Measurements from ENCODE around the gene YPEL4.

The YPEL4 gene

DNA sequence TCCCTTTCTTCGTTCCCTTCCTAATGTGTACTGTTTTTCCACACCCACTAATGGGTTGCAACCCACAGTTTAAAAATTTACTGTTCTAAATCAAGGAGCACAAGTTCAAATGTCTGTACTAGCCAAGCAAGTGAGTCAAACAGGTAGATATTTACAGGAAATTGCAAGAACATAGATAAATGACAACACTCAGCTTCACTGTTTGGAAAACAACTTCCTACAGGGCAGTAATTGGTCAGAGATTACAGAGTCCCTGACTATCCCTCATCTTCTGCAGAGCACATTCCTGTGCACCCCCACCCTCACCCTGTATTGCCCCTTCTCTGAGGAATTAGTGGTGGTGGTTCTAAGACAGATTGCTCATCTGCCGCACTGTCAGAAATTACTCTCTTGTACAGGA is 50.3 kb downstream of the YPEL4 start:
- H3K4me2 ChIP-seq (ENCODE audit: low read length, poor library complexity, severe bottlenecking): no peak overlapping the region
- 0% methylated on average over 1 of the region's 2 CpGs for WGBS
- H3K9ac ChIP-seq (ENCODE audit: low read length): peak overlapping the region; percentile 89
- H3K4ac ChIP-seq (ENCODE audit: low read depth in 1 of 2, low read length in 2 of 2): no peak overlapping the region
- H3K9me3 ChIP-seq (ENCODE audit: control insufficient read depth, low read length): no peaks in the 10 kb centered on the region
- no peak overlapping the region for H3K18ac ChIP-seq (ENCODE audit: low read depth in 1 of 2, low read length in 2 of 2)
- H2BK120ac ChIP-seq (ENCODE audit: low read depth, low read length): no peak overlapping the region
- H2BK12ac ChIP-seq (ENCODE audit: low read length in 2 of 2): no peak overlapping the region
- peaks cover 3 to 27% of the 10 kb centered on the region in 2 experiments for H3K36me3 ChIP-seq (ENCODE audit: control insufficient read depth in 1 of 2, insufficient read depth in 2 of 2, low read depth in 1 of 2, low read length in 2 of 2)
- no peak overlapping the region for H2AK5ac ChIP-seq (ENCODE audit: low read length, severe bottlenecking)
- H3K4me3 ChIP-seq (ENCODE audit: insufficient read depth in 1 of 2, low read depth in 1 of 2, low read length in 2 of 2): peak overlapping the region in 1 of 2 experiments; percentile 90
- no peak overlapping the region for H2BK5ac ChIP-seq (ENCODE audit: low read depth, low read length, poor library complexity, severe bottlenecking)
- H4K8ac ChIP-seq (ENCODE audit: low read length): no peak overlapping the region
- peaks cover 1% of the 10 kb centered on the region for H3K79me1 ChIP-seq (replicated peaks; ENCODE audit: low read length, poor library complexity, severe bottlenecking)
- H3K27me3 ChIP-seq (ENCODE audit: control insufficient read depth in 1 of 2, insufficient read depth in 1 of 2, low read length in 2 of 2): peaks cover 0 to 7% of the 10 kb centered on the region in 2 experiments
- no peak overlapping the region for H2AFZ ChIP-seq (ENCODE audit: low read depth, low read length)
- peaks cover 10% of the 10 kb centered on the region for H3K4me1 ChIP-seq (ENCODE audit: control insufficient read depth, insufficient read depth, low read depth, low read length)
- peak; percentile 9 for DNase-seq
- no peak overlapping the region for H4K91ac ChIP-seq (ENCODE audit: low read length)
- no peak overlapping the region for H3K23ac ChIP-seq (ENCODE audit: low read length in 2 of 2)
- no peak overlapping the region for H3K27ac ChIP-seq (ENCODE audit: low read length, poor library complexity, severe bottlenecking)
- H2BK15ac ChIP-seq (ENCODE audit: low read depth, poor library complexity, severe bottlenecking): no peak overlapping the region
- no peak overlapping the region for H3K14ac ChIP-seq (ENCODE audit: low read length in 2 of 2)

DNA sequence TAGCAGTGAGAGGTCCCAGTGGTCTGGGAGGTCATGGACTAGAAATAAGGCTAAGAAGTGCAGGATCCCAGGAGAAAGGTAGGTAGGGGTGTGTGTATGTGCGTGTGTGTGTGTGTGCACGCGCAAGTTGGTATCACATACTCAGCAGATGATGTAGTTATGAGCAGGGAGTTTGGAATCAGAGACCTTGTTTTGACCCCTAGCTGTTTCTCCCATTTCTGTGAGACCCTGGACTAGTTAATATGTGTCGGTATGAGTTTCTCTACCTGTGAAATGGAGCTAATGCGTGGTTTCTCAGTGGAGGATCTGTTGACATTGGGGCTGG is 50.9 kb downstream of the YPEL4 start:
- Histone ChIP-seq H3K79me1 (replicated peaks; ENCODE audit: low read length, poor library complexity, severe bottlenecking) (peaks cover 1% of the 10 kb centered on the region), H3K27ac (ENCODE audit: low read length, poor library complexity, severe bottlenecking) (no peak overlapping the region), H4K91ac (ENCODE audit: low read length) (no peak overlapping the region), H2BK120ac (ENCODE audit: low read depth, low read length) (no peak overlapping the region), H3K4me2 (ENCODE audit: low read length, poor library complexity, severe bottlenecking) (peak overlapping the region; percentile 89), H2BK15ac (ENCODE audit: low read depth, poor library complexity, severe bottlenecking) (no peak overlapping the region), H3K4me1 (ENCODE audit: control insufficient read depth, insufficient read depth, low read depth, low read length) (peaks cover 9% of the 10 kb centered on the region), H2BK12ac (ENCODE audit: low read length in 2 of 2) (peak overlapping the region in 1 of 2 experiments; percentile 70), H4K8ac (ENCODE audit: low read length) (peak overlapping the region; percentile 62), H3K23ac (ENCODE audit: low read length in 2 of 2) (no peak overlapping the region), H2AFZ (ENCODE audit: low read depth, low read length) (no peak overlapping the region), H2AK5ac (ENCODE audit: low read length, severe bottlenecking) (no peak overlapping the region), H3K4ac (ENCODE audit: low read depth in 1 of 2, low read length in 2 of 2) (peak overlapping the region in 1 of 2 experiments; percentile 81), H3K9me3 (ENCODE audit: control insufficient read depth, low read length) (no peaks in the 10 kb centered on the region), H3K36me3 (ENCODE audit: control insufficient read depth in 1 of 2, insufficient read depth in 2 of 2, low read depth in 1 of 2, low read length in 2 of 2) (peaks cover 3 to 22% of the 10 kb centered on the region in 2 experiments), H3K27me3 (ENCODE audit: control insufficient read depth in 1 of 2, insufficient read depth in 1 of 2, low read length in 2 of 2) (peaks cover 0 to 13% of the 10 kb centered on the region in 2 experiments), H3K14ac (ENCODE audit: low read length in 2 of 2) (no peak overlapping the region), H2BK5ac (ENCODE audit: low read depth, low read length, poor library complexity, severe bottlenecking) (no peak overlapping the region), H3K9ac (ENCODE audit: low read length) (peak overlapping the region; percentile 89), H3K4me3 (ENCODE audit: insufficient read depth in 1 of 2, low read depth in 1 of 2, low read length in 2 of 2) (peak overlapping the region in 1 of 2 experiments; percentile 90), H3K18ac (ENCODE audit: low read depth in 1 of 2, low read length in 2 of 2) (peak overlapping the region; percentile 9 to 86)
- peak; percentile 21 for DNase-seq
- 67% methylated on average over 5 of the region's 5 CpGs for WGBS

DNA sequence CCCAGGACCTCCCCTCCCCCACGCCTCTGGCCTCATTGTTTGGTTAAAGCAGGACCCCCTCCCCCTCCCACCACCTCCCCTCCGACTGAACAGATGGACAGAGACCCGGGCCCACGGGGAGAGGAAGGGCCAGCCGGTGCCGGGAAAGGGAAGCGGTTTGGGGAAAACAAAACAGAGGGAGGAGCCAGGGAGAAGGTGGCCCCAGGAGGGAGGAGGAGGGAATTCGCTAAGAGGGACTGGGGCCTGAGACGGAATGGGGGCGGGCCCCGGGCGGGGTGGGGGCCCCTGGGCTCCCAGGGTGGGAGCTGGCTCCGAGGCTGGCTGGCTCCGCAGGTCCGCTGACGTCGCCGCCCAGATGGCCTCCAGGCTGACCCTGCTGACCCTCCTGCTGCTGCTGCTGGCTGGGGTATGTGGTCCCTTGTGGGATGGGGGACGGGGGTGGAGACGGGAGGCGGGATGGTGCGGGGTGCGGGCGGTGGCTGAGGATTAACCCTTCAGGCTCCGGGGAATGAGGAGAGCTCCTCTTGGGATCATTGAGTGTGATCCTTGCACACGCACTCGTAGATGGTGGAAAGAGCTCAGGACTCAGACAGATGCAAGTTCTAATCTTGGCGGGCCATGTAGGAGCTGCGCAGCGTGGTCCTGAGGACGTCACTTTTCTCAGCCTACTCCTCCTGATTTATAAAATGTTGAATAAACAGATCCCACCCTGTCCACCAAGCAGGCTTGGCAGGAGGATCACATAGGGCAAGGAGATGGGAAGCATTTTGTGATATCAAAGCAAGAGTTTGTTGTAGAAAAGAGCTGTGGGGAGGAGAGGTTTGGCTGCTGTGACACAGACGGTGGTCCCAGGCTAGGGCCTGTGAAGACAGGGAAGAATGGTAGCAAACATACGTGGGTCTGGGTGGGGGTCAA is 51.5 kb downstream of the YPEL4 start:
- WGBS: 2% methylated on average over 29 of the region's 33 CpGs
- DNase-seq: peak; percentile 42
- Histone ChIP-seq H3K27me3 (ENCODE audit: control insufficient read depth in 1 of 2, insufficient read depth in 1 of 2, low read length in 2 of 2) (peaks cover 0 to 13% of the 10 kb centered on the region in 2 experiments), H3K4me2 (ENCODE audit: low read length, poor library complexity, severe bottlenecking) (peak overlapping the region; percentile 89), H2BK5ac (ENCODE audit: low read depth, low read length, poor library complexity, severe bottlenecking) (no peak overlapping the region), H2BK120ac (ENCODE audit: low read depth, low read length) (peak overlapping the region; percentile 81), H3K18ac (ENCODE audit: low read depth in 1 of 2, low read length in 2 of 2) (peak overlapping the region; percentile 50 to 86), H3K27ac (ENCODE audit: low read length, poor library complexity, severe bottlenecking) (peak overlapping the region; percentile 25), H3K9ac (ENCODE audit: low read length) (peak overlapping the region; percentile 89), H3K14ac (ENCODE audit: low read length in 2 of 2) (peak overlapping the region in 1 of 2 experiments; percentile 73), H3K36me3 (ENCODE audit: control insufficient read depth in 1 of 2, insufficient read depth in 2 of 2, low read depth in 1 of 2, low read length in 2 of 2) (peaks cover 3 to 21% of the 10 kb centered on the region in 2 experiments), H2BK12ac (ENCODE audit: low read length in 2 of 2) (peak overlapping the region; percentile 45 to 70), H3K4ac (ENCODE audit: low read depth in 1 of 2, low read length in 2 of 2) (peak overlapping the region; percentile 81 to 86), H3K9me3 (ENCODE audit: control insufficient read depth, low read length) (no peaks in the 10 kb centered on the region), H2AFZ (ENCODE audit: low read depth, low read length) (peak overlapping the region; percentile 5), H4K91ac (ENCODE audit: low read length) (peak overlapping the region; percentile 57), H2BK15ac (ENCODE audit: low read depth, poor library complexity, severe bottlenecking) (peak overlapping the region; percentile 94), H3K23ac (ENCODE audit: low read length in 2 of 2) (no peak overlapping the region), H2AK5ac (ENCODE audit: low read length, severe bottlenecking) (no peak overlapping the region), H4K8ac (ENCODE audit: low read length) (peak overlapping the region; percentile 97), H3K4me3 (ENCODE audit: insufficient read depth in 1 of 2, low read depth in 1 of 2, low read length in 2 of 2) (peak overlapping the region; percentile 60 to 90), H3K4me1 (ENCODE audit: control insufficient read depth, insufficient read depth, low read depth, low read length) (peaks cover 9% of the 10 kb centered on the region), H3K79me1 (replicated peaks; ENCODE audit: low read length, poor library complexity, severe bottlenecking) (peaks cover 1% of the 10 kb centered on the region)

DNA sequence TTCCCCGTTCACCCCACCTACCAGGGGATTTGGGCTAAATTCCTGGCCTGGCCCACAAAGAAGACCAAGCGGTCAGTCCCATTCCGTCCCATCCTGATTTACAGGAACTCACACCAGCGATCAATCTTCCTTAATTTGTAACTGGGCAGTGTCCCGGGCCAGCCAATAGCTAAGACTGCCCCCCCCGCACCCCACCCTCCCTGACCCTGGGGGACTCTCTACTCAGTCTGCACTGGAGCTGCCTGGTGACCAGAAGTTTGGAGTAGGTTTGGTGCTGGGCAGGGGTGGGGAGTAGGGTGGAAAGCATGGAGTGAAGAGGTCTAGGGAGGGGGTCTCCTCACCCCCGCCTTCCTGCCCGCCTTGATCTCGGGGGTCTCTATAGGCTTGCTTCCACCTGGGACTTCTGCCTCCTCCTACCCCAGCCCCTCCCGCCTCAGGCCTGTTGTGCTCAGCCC is 52.2 kb downstream of the YPEL4 start, which contains the start of gene SERPING1:
TSS of gene SERPING1 (plus strand) at position 225 of the 455 bp plus-strand sequence. CDS start 586 bp downstream, outside the sequence.
- Histone ChIP-seq H2BK15ac (ENCODE audit: low read depth, poor library complexity, severe bottlenecking) (peak within 1 kb of the TSS; percentile 94), H3K4me1 (ENCODE audit: control insufficient read depth, insufficient read depth, low read depth, low read length) (peaks cover 8% of the 10 kb centered on the region), H4K8ac (ENCODE audit: low read length) (peak within 1 kb of the TSS; percentile 97), H3K14ac (ENCODE audit: low read length in 2 of 2) (peak within 1 kb of the TSS in 1 of 2 experiments; percentile 73), H3K4me3 (ENCODE audit: insufficient read depth in 1 of 2, low read depth in 1 of 2, low read length in 2 of 2) (peak within 1 kb of the TSS; percentile 60 to 90), H2BK5ac (ENCODE audit: low read depth, low read length, poor library complexity, severe bottlenecking) (no peak within 1 kb of the TSS), H3K9me3 (ENCODE audit: control insufficient read depth, low read length) (no peaks in the 10 kb centered on the region), H3K4ac (ENCODE audit: low read depth in 1 of 2, low read length in 2 of 2) (peak within 1 kb of the TSS; percentile 56 to 86), H3K18ac (ENCODE audit: low read depth in 1 of 2, low read length in 2 of 2) (peak within 1 kb of the TSS; percentile 50 to 86), H3K27me3 (ENCODE audit: control insufficient read depth in 1 of 2, insufficient read depth in 1 of 2, low read length in 2 of 2) (peaks cover 0 to 17% of the 10 kb centered on the region in 2 experiments), H3K27ac (ENCODE audit: low read length, poor library complexity, severe bottlenecking) (peak within 1 kb of the TSS; percentile 25), H2AFZ (ENCODE audit: low read depth, low read length) (peak within 1 kb of the TSS; percentile 5), H3K23ac (ENCODE audit: low read length in 2 of 2) (no peak within 1 kb of the TSS), H2AK5ac (ENCODE audit: low read length, severe bottlenecking) (no peak within 1 kb of the TSS), H2BK12ac (ENCODE audit: low read length in 2 of 2) (peak within 1 kb of the TSS; percentile 45 to 65), H3K36me3 (ENCODE audit: control insufficient read depth in 1 of 2, insufficient read depth in 2 of 2, low read depth in 1 of 2, low read length in 2 of 2) (peaks cover 3 to 19% of the 10 kb centered on the region in 2 experiments), H3K79me1 (replicated peaks; ENCODE audit: low read length, poor library complexity, severe bottlenecking) (peaks cover 1% of the 10 kb centered on the region), H2BK120ac (ENCODE audit: low read depth, low read length) (peak within 1 kb of the TSS; percentile 81), H4K91ac (ENCODE audit: low read length) (peak within 1 kb of the TSS; percentile 57), H3K4me2 (ENCODE audit: low read length, poor library complexity, severe bottlenecking) (peak within 1 kb of the TSS; percentile 89), H3K9ac (ENCODE audit: low read length) (peak within 1 kb of the TSS; percentile 89)
- 40% methylated on average over 3 of the region's 10 CpGs for WGBS
- no peak for DNase-seq

Data from mesenchymal stem cell (in vitro differentiated cells and primary cell).